Stimulated activated CD4-positive, alpha-beta T cell treated with anti-CD3 and anti-CD28 coated beads, Interleukin-2, amount 100 ng/mL, for 4 hours (primary cell): ENCODE measurements around the gene LSR.

Experiments used
- DNase-seq: peaks from one replicate; pipeline ENCODE4 v3.0.0-alpha.2; 2020; ENCODE audit warnings: low read depth

LSR gene

DNA sequence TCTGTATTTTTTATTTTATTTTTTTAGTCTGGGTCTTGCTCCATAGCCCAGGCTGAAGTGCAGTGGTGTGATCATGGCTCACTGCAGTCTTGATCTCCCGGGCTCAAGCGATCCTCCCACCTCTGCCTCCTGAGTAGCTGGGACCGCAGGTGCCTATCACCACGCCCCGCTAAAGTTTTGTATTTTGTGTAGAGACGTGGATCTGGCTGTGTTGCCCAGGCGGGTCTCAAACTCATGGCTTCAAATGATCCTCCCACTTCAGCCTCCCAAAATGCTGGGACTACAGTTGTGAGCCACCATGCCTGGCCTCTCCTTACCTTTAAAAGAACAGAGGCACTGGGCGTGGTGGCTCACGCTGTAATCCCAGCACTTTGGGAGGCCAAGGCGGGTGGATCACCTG, 38.9 kb downstream of the LSR start:
- DNase-seq: no peak

DNA sequence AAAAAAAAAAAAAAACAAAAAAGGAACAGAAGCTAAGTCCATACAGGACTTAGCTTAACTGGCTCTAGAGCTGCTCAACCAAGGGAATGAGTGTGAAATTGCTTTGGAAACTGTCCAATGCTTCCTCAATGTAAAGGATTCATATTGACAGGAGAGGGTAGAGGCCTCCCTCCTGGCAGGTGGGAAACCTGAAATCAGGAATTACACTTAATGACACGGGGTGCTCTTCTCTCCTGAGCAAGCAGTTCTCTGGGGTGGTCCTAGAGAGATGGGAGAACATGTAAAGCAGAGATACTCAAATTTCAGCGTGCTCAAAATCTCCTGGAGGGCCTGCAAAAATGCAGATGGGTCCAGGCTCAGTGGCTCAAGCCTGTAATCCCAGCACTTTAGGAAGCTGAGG, 39.5 kb downstream of the LSR start:
- DNase-seq: no peak

DNA sequence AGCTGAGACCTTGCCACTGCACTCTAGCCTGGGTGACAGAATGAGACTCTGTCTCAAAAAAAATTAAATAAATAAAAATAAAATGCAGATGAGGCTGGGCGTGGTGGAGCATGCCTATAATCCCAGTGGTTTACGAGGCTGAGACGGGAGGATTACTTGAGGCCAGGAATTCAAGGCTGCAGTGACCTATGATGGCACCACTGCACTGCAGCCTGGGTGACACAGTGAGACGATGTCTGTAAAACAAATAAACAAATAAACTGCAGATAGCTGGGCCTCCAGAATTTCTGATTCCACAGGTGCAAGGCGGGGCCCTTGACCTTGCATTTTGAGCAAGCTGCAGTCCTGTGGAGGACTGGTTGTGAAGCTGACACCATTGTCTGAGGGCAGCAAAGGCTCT, 40.1 kb downstream of the LSR start:
- DNase-seq: no peak

DNA sequence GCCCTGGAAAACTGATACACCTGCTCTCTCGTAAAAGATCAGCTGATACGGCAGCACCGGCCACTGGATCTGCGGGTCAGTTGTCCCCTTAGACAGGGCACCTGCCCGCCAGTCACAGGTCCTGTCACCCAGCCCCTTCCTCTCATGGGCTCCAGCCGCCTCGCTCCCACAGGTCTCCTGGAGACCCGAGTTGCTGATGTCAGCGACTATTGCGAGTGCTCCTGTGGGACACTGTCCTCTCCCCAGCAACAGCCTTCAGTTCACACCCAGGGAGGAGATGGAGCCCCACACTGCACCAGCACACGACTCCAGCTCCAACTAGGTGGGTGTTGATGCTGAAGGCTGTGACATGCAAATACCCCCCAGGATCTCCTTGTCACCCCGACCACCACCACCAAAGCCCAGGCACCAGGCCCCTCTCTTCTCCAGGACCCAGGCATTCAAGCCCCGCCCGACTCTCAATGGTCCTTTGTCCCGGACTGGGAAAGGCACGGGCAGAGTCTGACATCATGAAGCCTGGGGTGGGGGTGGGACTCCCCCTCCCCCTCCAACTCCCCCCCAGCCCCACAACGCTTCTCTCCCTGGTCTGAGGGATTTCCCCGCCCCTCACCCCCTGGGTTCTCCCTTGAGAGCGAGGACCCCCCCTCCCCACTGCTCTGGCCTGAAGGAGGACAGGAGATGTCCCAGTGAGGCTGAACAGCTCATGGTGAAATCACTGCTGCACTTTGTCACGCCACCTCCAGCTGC, 41.8 kb downstream of the LSR start:
- no peak for DNase-seq

DNA sequence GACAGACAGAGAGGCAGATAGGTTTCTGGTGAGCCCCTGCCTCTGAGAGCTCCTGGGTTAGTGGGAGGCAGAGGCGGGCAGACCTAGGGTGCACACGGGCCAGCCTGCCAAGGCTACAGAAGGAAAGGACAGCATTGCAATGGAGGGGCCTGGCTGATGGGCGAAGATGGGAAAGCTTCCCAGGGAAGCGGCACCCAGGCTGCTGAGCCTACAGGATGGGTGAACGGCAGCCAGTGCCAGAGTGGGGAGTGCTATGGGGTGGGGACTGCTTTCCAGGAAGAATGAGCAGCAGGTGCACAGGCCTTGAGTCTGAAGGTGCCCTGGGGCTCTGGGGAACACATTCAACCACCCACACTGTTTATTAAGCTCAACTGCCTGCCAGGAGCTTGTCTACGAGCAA, 42.5 kb downstream of the LSR start:
- DNase-seq: no peak

DNA sequence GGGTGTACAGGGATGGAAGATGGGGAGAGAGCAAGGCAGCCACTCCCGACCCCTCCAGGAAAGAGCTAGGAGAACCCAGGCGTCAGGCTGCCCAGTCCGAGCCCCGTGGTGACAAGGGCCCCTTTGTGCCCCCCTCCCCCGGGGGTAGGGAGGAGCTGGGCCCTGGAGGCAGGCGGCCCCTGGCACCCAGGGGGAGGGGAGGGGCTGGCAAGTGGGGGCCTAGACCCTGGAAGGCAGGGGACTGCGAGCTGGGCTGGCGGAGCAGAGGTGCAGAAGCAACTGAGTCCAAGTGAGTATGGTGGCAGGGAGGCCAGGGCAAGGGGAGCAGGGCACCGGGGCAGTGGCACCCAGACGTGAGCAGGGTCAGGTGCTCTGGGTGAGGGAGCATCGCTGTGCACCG, 43.1 kb downstream of the LSR start, which contains the start of gene MAG:
Gene MAG, plus strand, starts transcription at position 246 of the 400 bp plus-strand sequence. CDS start 3,248 bp downstream, outside the sequence.
- DNase-seq: no peak

DNA sequence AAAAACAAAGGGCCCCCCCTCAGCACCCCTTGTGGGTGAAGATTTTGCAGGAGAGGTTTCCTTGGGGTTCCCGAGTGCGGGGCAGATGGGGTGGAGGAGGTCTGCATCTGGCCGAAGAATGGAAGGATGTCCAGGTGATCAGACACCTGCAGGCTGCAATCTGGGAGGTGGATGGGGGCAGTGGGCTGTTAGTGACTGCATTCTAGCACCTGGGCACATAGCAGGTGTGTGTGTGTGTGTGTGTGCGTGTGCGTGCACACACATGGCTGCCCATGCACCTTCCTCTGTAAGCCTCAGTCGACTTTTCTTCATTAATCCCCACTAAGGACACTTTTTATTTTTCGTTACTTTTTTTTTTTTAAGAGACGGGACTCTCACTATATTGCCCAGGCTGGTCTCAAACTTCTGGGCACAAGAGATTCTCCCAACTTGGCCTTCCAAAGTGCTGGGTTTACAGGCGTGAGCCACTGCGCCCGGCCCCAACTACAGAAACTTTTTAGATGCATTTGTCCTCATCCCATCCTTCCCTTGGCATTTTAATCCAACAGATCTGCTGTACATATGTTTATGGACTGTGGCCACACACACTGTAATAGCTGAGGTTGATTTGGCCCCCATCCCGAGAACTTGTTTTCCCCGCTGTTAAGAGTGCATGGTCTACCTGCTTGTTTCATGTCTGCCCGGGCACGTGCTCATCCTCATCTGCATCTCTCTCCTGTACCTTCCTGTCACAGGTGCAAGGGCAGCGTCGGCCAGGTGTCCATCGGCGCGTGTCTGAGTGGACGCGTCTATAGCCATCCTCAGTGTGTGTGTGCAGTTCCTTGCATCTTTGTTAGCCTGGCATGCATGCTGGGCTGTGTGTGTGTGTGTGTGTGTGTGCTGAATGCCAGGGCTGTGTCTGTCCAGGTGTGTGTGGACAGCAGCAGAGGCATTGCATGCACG, 43.9 kb downstream of the LSR start:
- no peak for DNase-seq

DNA sequence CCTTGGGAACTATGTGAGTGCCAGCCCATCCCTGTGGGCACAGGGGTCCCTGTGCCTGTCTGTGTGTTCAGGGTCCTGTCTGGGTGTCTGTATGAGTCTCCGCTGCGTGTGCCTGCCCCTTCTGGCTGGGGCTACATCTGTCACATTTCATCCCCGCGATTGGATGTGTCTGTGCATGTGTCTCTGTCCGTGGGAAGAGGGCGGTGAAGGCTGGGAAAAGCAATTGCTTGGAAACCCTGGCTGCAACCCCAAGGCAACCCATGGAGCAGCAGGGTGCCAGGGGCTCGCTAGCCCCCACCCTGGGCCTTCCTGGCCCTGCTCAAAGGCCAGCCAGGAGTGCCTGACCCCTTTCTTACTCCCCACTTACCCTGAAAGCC, 44.5 kb downstream of the LSR start:
- DNase-seq: no peak

DNA sequence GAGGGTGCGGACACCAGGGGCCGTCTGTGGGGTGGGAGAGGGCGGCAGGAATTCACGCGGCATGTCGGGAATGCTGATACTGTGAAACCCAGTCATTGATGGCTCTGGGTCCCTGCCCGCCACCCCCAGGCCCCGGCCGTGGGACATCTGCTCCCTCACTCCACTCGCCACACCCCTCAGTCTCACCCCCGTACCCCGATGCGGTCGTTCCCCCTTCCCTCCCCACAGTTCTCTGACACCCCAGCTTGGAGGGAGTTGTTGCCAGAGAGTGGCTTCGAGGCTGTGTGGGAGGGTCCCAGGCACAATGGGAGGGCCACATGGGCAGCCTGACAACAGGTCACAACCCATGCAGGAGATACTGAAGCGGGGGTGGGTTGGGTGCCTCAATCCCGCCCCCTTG, 45.0 kb downstream of the LSR start:
- DNase-seq: no peak

DNA sequence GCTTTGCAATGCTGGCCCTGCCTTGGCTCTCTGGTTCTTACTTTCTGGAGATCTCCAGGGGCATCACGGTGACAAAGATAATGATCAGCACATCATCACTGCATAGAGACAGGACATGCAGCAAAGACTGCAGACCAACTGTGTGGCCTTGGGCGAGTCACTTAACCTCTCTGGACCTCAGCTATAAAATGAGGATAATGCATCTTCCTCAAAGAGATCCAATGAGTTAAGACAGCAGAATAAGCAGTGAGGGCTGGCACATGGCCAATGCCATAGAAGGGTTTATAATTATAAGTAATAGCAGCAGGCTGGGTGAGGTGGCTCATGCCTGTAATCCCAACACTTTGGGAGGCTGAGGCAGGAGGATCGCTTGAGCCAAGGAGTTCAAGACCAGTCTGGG, 45.5 kb downstream of the LSR start:
- no peak for DNase-seq

DNA sequence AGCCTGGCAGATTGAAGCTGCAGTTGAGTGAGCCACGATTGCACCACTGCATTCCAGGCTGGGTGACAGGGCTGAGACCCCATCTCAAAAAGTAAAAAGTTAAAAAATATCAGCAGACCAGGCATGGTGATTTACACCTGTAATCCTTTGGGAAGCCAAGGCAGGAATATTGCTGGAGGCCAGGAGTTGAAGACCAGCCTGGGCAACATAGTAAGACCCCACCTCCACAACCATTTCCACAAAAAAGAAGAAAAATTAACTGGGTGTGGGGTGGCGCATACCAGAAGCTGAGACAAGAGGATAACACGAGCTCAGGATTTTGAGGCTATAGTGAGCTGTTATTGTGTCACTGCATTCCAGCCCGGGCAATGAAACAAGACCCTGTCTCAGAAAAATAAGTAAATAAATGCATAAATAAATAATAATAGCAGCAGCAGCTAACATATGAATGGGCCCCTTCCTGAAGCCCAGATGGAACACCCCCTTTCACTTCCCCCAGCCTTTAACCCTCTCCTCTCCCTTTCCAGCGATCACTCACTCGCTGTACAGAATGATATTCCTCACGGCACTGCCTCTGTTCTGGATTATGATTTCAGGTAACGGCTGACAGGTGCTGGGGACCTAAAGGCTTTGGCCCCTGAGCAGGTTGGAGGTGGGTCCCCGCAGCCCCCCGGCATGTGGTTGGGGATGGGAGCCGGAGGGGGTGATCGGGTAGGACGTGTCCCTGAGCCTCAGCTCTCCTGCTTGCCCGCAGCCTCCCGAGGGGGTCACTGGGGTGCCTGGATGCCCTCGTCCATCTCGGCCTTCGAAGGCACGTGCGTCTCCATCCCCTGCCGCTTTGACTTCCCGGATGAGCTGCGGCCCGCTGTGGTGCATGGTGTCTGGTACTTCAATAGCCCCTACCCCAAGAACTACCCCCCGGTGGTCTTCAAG, 46.3 kb downstream of the LSR start:
- DNase-seq: no peak

DNA sequence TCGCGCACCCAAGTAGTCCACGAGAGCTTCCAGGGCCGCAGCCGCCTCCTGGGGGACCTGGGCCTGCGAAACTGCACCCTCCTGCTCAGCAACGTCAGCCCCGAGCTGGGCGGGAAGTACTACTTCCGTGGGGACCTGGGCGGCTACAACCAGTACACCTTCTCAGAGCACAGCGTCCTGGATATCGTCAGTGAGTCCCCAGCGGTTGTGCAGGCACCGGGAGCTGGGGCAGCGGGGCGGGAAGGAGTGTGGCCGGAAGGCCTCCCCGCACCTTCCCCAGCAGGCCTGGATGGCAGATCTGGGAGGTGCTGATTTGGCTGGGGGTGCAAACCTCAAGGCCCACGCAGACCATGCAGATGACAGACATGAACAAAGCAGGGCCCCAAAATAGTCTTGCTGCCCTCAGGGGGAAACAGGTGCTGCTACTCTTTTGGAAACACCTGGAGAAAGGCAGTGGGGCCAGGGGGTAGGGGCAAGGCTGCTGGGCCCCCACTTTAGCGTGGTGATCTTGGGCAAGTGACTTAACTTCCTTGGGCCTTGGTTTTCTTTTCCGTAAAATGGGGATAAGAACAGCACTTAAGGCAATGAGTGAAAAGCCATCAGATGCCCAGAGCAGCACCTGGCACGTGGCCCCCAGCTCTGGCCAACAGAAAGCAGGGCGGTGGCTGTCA, 47.1 kb downstream of the LSR start:
- no peak for DNase-seq

DNA sequence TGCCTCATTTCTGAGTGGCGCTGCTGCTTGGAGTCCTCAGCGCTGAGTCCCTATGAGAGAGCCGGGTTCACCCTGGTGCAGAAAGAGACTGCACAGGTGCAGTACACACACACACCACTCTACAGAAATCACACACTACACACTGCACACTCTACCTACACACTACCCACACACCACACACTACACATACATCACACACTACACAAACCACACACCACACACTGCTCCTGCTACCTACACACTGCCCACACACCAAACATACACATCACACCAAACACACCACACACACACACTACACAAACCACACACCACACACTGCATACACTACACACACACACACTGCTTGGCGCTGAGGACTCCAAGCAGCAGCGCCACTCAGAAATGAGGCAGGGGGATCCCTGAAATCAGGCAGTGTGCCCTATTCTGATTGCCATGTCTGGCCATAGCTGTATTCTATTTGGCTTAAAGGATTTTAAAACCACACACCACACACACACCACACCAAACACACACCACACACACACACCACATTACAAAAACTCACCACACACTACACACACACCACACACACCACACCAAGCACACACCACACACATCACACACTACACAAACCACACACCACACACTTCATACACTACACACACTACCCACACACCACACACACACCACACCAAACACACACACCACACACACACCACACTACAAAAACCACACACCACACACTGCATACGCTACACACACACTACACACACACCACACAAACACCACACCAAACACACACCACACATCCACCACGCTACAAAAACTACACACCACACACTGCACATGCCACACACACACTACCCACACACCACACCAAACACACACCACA, 48.1 kb downstream of the LSR start:
- DNase-seq: no peak

DNA sequence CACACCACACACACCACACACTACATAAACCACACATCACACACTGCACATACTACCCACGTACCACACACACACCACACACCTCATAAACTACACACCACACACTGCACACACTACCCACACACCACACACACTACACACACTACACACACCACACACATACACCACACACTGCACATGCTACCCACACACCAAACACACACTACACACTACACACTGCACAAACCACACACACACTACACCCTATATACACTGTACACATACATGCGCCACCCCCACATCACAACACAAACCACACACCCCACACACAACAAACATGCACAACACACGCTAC, 48.7 kb downstream of the LSR start:
- no peak for DNase-seq

DNA sequence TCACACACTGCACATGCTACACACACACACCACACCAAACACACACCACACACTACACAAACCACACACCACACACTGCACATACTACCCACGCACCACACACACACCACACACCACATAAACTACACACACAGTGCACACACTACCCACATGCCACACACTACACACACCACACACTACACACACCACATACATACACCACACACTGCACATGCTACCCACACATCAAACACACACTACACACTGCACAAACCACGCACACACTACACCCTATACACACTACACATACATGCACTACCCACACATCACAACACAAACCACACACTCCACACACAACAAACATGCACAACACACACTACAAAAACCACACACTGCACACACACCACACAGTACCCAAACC, 49.1 kb downstream of the LSR start:
- DNase-seq: no peak

DNA sequence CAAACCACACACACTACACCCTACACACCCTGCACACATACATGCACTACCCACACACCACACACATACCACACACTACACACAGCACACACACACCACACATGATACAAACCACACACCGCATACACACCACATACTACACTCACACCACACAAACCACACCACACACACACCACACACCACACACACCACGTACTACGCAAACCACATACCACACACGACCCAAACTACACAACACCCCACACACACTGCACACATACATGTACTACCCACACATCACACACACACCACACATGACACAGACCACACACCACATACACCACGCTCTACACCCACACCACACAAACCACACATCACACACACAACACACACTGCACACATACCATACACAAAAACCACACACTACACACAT, 49.8 kb downstream of the LSR start:
- DNase-seq: no peak

DNA sequence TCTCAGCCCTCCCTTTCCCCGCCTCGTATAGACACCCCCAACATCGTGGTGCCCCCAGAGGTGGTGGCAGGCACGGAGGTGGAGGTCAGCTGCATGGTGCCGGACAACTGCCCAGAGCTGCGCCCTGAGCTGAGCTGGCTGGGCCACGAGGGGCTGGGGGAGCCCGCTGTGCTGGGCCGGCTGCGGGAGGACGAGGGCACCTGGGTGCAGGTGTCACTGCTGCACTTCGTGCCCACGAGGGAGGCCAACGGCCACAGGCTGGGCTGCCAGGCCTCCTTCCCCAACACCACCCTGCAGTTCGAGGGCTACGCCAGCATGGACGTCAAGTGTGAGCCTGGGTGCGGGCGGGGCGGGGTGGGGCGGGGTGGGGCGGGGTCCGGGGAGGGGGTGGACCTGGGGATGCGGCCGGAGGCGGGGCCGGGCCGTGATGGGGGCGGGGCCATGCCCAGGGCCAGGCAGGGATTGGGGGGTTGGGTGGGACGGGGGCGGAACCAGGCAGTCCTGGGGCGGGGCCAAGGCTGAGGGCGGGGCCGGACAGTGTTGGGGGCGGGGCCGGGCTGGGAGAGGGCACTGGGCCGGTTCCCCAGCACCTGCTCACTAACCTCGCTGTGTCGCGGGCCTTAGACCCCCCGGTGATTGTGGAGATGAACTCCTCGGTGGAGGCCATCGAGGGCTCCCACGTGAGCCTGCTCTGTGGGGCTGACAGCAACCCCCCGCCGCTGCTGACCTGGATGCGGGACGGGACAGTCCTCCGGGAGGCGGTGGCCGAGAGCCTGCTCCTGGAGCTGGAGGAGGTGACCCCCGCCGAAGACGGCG, 50.9 kb downstream of the LSR start:
- DNase-seq: no peak

DNA sequence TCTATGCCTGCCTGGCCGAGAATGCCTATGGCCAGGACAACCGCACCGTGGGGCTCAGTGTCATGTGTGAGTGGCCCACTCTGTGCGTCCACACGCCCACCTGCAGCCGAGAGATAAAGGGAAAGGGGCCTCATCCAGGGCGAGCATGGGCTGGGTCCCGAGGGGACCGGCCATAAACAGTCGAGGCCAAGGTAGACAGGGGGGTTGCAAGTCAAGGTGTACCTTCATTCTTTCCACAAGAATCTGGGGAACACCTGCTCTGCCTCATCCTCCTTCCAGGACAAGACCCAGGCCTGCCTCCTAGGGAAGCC, 51.5 kb downstream of the LSR start:
- no peak for DNase-seq

DNA sequence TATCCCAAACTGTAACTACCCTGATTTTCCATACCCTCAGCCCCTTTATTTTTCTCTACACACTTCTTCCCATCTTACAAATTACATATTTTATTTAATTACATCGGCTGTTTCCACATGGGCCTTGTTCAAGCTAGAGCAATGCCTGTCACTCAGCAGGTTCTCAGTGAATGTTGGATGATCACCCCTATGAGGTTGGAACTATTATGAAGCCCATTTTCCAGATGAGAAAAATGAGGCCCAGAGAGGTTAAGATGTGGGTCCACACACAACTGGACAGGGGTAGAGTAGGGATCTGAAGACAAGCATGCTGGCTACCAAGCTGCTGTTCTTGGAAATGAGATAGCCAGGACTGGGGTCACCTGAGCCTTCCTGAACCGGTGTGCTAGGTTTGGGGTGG, 53.2 kb downstream of the LSR start:
- no peak for DNase-seq

DNA sequence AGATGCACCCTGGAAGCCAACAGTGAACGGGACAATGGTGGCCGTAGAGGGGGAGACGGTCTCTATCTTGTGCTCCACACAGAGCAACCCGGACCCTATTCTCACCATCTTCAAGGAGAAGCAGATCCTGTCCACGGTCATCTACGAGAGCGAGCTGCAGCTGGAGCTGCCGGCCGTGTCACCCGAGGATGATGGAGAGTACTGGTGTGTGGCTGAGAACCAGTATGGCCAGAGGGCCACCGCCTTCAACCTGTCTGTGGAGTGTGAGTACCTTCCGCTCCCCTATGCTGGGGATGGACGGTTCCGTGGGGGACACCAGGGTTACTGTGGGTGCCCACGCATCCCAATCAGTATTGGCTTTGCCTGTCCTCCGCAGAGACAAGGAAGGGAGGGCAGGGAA, 53.6 kb downstream of the LSR start:
- no peak for DNase-seq
